Liver (tissue), 9 donors: Measurements from ENCODE around the gene RYR2. TPM values are rescaled to one million over a fixed set of nuclear protein-coding genes. Genes with fewer than 3 reads are reported as not detected.

Source experiments
- DNase-seq: peaks from one replicate; pipeline ENCODE4 v3.0.0-alpha.2; 2017; ENCODE audit warnings: low spot score
- H3K27ac ChIP-seq, 2 donors: one replicate each; pipeline ENCODE4 v1.7.0; 2013; ENCODE audit warnings: inconsistent platforms in 2 of 2, low read length in 2 of 2, control low read depth in 1 of 2, low read depth in 1 of 2, mild to moderate bottlenecking in 1 of 2
- H3K27me3 ChIP-seq, 4 donors: one replicate each; pipeline versions ENCODE4 v1.6.1 to v1.7.0; 2013; ENCODE audit warnings: low read length in 3 of 4, inconsistent platforms in 1 of 4, mild to moderate bottlenecking in 1 of 4, moderate library complexity in 1 of 4; ENCODE audit not compliant: control insufficient read depth in 4 of 4, insufficient read depth in 4 of 4
- H3K36me3 ChIP-seq, 4 donors: one replicate each; pipeline versions ENCODE4 v1.6.1 to v1.7.0; 2013; ENCODE audit warnings: low read length in 3 of 4, mild to moderate bottlenecking in 3 of 4, low read depth in 1 of 4, moderate library complexity in 1 of 4; ENCODE audit not compliant: control insufficient read depth in 4 of 4, insufficient read depth in 3 of 4
- H3K4me1 ChIP-seq, 4 donors: one replicate each; pipeline versions ENCODE4 v1.6.1 to v1.7.0; 2013; ENCODE audit warnings: low read length in 3 of 4, mild to moderate bottlenecking in 3 of 4, moderate library complexity in 1 of 4; ENCODE audit not compliant: control insufficient read depth in 4 of 4, insufficient read depth in 4 of 4
- H3K4me3 ChIP-seq, 3 donors: one replicate each; pipeline versions ENCODE4 v1.6.1 to v1.7.0; 2013; ENCODE audit warnings: low read length in 3 of 3, control low read depth in 1 of 3, low read depth in 1 of 3, mild to moderate bottlenecking in 1 of 3
- H3K9ac ChIP-seq, 2 donors: one replicate each; pipeline ENCODE4 v1.7.0; 2013; ENCODE audit warnings: low read length in 2 of 2, mild to moderate bottlenecking in 2 of 2, moderate library complexity in 2 of 2, control low read depth in 1 of 2, low read depth in 1 of 2
- H3K9me3 ChIP-seq, 4 donors: one replicate each; pipeline versions ENCODE4 v1.6.1 to v1.7.0; 2013; ENCODE audit warnings: low read length in 3 of 4; ENCODE audit not compliant: control insufficient read depth in 4 of 4
- CTCF ChIP-seq: fragments of 150-350 bp; IDR thresholded peaks from 2 replicates; pipeline ENCODE4 v1.5.1; 2017; ENCODE audit warnings: improper control_type of control experiment, low read depth, low read length; ENCODE audit not compliant: missing input control
- EGR1 ChIP-seq, 2 donors: IDR thresholded peaks; 2 replicates each; pipeline ENCODE4 v1.6.1; 2016 to 2018; ENCODE audit warnings: antibody characterized with exemption in 2 of 2, low read depth in 2 of 2
- FOXA1 ChIP-seq: IDR thresholded peaks from 2 replicates; pipeline ENCODE4 v1.6.1; 2016; ENCODE audit warnings: antibody characterized with exemption
- FOXA2 ChIP-seq: IDR thresholded peaks from 2 replicates; pipeline ENCODE4 v1.6.1; 2016; ENCODE audit warnings: antibody characterized with exemption
- HNF4A ChIP-seq, 2 donors: conservative IDR thresholded peaks; 2 replicates each; pipeline ENCODE4 v1.6.1; 2016; ENCODE audit warnings: antibody characterized with exemption in 2 of 2, mild to moderate bottlenecking in 2 of 2
- JUND ChIP-seq, 2 donors: IDR thresholded peaks; 2 replicates each; pipeline ENCODE4 v1.6.1; 2016; ENCODE audit warnings: antibody characterized with exemption in 2 of 2
- MAX ChIP-seq: IDR thresholded peaks from 2 replicates; pipeline ENCODE4 v1.6.1; 2016; ENCODE audit warnings: antibody characterized with exemption
- RAD21 ChIP-seq, 2 donors: IDR thresholded peaks; 2 replicates each; pipeline ENCODE4 v1.6.1; 2016; ENCODE audit warnings: antibody characterized with exemption in 2 of 2, mild to moderate bottlenecking in 2 of 2
- RXRA ChIP-seq, 2 donors: IDR thresholded peaks; 2 replicates each; pipeline ENCODE4 v1.6.1; 2017 to 2018; ENCODE audit warnings: antibody characterized with exemption in 2 of 2, mild to moderate bottlenecking in 1 of 2
- TAF1 ChIP-seq: conservative IDR thresholded peaks from 2 replicates; pipeline ENCODE4 v1.6.1; 2016; ENCODE audit warnings: antibody characterized with exemption, mild to moderate bottlenecking
- ZBTB33 ChIP-seq: IDR thresholded peaks from 2 replicates; pipeline ENCODE4 v1.6.1; 2016; ENCODE audit warnings: antibody characterized with exemption
- WGBS: extraction: QIAGEN DNeasy Blood & Tissue Kit; methylation state at CpG from one replicate; pipeline ENCODE4 v1.1.7; 2013; 5-methylcytosine and 5-hydroxymethylcytosine counted together
- polyA plus RNA-seq, 2 donors: library from polyadenylated mRNA; stranded (reverse) in 1 of 2; unstranded in 1 of 2; fragments of 200-250 nt in 1 of 2; fragments of >200 nt in 1 of 2; fragmentation: Nextera tagmentation in 1 of 2; extraction: Ambion mirVana in 1 of 2; gene quantifications; one replicate each; pipeline versions ENCODE4 v1.2.1 to v1.2.3, GENCODE V29; 2013 to 2015
- total RNA-seq, 2 donors: library from RNA; depleted of rRNA; stranded (reverse); fragments of >200 nt; gene quantifications; one replicate each; pipeline ENCODE4 v1.2.3, GENCODE V29; 2014
- donor health status: healthy.
- donor health status: healthy.
- donor health status: healthy.
- donor health status: healthy.
- donor health status: healthy.

RYR2 gene
- total and polyA plus RNA-seq, 4 donors: 0.06 to 0.75 (median 0.31) TPM

GRCh38 chr1:237383791-237384190 is 341.8 kb downstream of the RYR2 start:
- Histone ChIP-seq H3K9me3 (no peaks in the 10 kb centered on the region), H3K4me1 (no peaks in the 10 kb centered on the region), H3K9ac (no peak overlapping the region), H3K27me3 (no peaks in the 10 kb centered on the region), H3K4me3 (no peak overlapping the region), H3K27ac (no peak overlapping the region), H3K36me3 (no peaks in the 10 kb centered on the region)
- TF ChIP-seq HNF4A (conservative IDR thresholded peaks at IDR 0.05) (no peak), ZBTB33 (no peak)
- 55% methylated on average over 3 of the region's 3 CpGs for WGBS
- DNase-seq: no peak

- no peak for DNase-seq
Measured at GRCh38 chr1:237384213-237384612, 342.2 kb downstream of the RYR2 start.

GRCh38 chr1:237386362-237387143 is 344.6 kb downstream of the RYR2 start:
- TF ChIP-seq RAD21 (IDR thresholded peaks at IDR 0.05): peak; percentile 77 to 81
- peak; percentile 59 for TF ChIP-seq CTCF
- no peak for TF ChIP-seq RXRA (IDR thresholded peaks at IDR 0.05)
- DNase-seq: no peak
- 46% methylated on average over 8 of the region's 8 CpGs for WGBS

More at GRCh38 chr1:237384213-237384612, 342.2 kb downstream of the RYR2 start:
- H3K27me3 ChIP-seq: no peaks in the 10 kb centered on the region
- H3K4me3 ChIP-seq: no peak overlapping the region
- H3K36me3 ChIP-seq: no peaks in the 10 kb centered on the region
- 57% methylated on average over 6 of the region's 6 CpGs for WGBS
- H3K9me3 ChIP-seq: no peaks in the 10 kb centered on the region
- H3K9ac ChIP-seq: no peak overlapping the region
- TF ChIP-seq JUND (IDR thresholded peaks at IDR 0.05) (no peak), EGR1 (IDR thresholded peaks at IDR 0.05; ENCODE audit: low read depth in 2 of 2) (no peak)
- no peaks in the 10 kb centered on the region for H3K4me1 ChIP-seq
- no peak overlapping the region for H3K27ac ChIP-seq

GRCh38 chr1:237387144-237387505 is 345.1 kb downstream of the RYR2 start:
- H3K9me3 ChIP-seq: no peaks in the 10 kb centered on the region
- H3K36me3 ChIP-seq: no peaks in the 10 kb centered on the region
- no peaks in the 10 kb centered on the region for H3K27me3 ChIP-seq
- 79% methylated on average over 5 of the region's 5 CpGs for WGBS
- H3K4me3 ChIP-seq: no peak overlapping the region
- DNase-seq: no peak
- no peak for TF ChIP-seq FOXA1
- no peak for TF ChIP-seq MAX
- no peak for TF ChIP-seq FOXA2
- TF ChIP-seq TAF1: no peak
- no peak overlapping the region for H3K9ac ChIP-seq
- H3K27ac ChIP-seq: no peak overlapping the region
- no peaks in the 10 kb centered on the region for H3K4me1 ChIP-seq

More at GRCh38 chr1:237386362-237387143, 344.6 kb downstream of the RYR2 start:
- no peaks in the 10 kb centered on the region for H3K36me3 ChIP-seq
- no peak overlapping the region for H3K4me3 ChIP-seq
- no peaks in the 10 kb centered on the region for H3K27me3 ChIP-seq
- H3K27ac ChIP-seq: no peak overlapping the region
- no peaks in the 10 kb centered on the region for H3K4me1 ChIP-seq
- no peak overlapping the region for H3K9ac ChIP-seq
- H3K9me3 ChIP-seq: no peaks in the 10 kb centered on the region
